G401 (cell line): Measurements from ENCODE around the gene FAT1. TPM values are rescaled to one million over a fixed set of nuclear protein-coding genes. Genes with fewer than 3 reads are reported as not detected.

ENCODE experiments used
- DNase-seq: peaks from one replicate; pipeline ENCODE4 v3.0.0-alpha.2; 2015; ENCODE audit warnings: low spot score
- in situ Hi-C: cut with HindIII; loops from 2 replicates; pipeline ENCODE4 v1.10.0; 2016; ENCODE audit warnings: low sequenced_read_pairs, mixed read lengths
- total RNA-seq: library from RNA; depleted of rRNA; stranded (reverse); fragments of >200 nt; shearing (Covaris generic); gene quantifications from 2 replicates; pipeline ENCODE4 v1.2.3, GENCODE V29; 2014

FAT1 gene
- total RNA-seq, 1 experiment from 2014 or later = 49.5 TPM

DNA sequence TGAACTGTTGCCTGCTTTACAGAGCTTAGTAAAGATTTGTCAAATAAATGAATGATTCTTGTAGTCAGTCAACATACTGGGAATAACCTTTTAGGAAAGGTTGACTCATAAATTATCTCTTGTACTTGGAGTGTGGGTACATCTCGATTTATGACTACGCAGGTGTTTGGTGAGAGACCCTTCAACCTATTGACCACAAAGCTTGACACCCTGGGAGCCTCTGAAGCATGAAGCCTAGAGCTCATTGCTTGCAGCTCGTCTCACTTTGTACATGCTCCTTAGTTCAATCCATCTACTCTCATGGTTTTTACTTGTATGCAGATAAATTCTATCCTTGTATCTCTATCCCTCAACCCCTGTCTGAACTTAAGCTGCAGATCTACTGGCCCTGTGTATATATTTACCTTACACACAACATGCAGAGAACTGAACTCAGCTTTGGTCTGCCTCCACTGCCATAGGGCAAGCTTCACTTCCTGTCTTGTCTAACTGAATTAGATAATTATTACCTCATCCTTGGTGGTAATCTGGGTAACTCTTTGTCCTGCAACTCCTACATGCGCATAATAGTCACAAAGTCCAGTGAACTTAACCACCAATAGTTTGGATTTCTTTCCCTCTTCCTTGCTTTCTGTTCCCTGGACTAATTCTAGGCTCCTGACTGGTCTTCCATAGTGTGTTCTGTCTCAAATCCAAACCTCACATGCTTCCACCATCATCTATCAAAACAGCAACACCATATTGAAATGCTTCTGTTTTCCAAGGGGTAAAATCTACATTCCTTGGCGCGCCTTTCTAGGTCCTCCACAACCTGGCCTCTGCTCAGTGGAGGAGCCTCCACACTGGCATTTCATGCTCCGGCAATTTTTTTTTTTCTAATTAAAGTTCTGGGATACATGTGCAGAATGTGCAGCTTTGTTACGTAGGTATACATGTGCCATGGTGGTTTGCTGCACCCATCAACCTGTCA, 32.2 kb upstream of the FAT1 start:
- in situ Hi-C loops = no loop called here
- DNase-seq = no peak

- in situ Hi-C loops = no loop called here
- DNase-seq = no peak
Measured at GRCh38 chr4:186754976-186755375, 31.3 kb upstream of the FAT1 start.

- in situ Hi-C loops = no loop called here
- no peak for DNase-seq
Measured at GRCh38 chr4:186752325-186752724, 28.7 kb upstream of the FAT1 start.

DNA sequence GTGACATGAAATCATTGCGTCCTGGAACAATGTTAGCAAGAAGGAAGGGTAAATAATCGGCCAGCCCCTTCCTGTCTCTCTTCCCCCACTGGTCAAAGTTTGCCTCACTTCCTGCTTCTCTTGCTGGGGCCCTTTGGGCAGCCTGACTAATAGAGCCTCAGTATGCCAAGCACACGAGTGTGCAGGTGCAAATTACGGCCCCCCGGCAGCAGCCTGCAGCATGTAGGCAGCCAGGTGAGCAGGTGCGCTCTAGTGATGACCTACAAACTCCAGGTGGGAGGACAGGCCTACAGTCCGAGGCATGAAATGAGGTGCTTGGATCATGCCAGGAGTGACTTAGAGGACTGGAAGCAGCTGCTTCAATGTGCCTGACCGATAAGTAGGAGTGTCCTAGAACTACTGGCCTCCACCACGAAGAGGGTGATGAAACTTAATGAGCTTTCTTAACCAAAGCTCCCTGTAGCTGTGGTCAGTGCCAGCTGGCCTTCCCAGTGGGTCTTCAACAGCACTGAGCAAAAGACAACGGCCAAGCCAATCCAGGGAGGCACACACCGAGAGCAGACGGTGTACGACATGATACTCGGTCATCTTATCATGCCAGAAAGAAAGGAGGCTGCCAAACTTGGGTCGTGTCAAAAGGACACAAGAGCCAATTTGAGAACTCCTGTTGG, 26.1 kb upstream of the FAT1 start:
- peak; percentile 80 for DNase-seq
- in situ Hi-C loops = no loop called here

DNA sequence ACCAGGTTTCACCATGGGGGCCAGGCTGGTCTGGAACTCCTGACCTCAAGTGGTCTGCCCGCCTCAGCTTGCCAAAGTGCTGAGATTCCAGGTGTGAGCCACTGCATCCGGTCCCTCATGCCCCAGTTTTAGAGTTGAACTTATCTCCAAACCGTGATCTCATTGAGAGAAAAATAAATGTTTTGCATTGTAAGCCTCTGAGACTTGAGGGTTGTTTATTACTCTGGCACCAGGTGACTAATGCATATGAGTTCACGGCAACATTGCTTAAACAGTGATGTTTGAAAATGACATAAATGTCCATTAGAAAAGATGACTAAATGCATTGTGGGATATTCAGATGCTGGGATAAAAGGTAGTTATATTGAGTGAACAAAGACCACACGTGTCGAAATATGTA, 22.9 kb upstream of the FAT1 start:
- in situ Hi-C loops = no loop called here
- DNase-seq = no peak

GRCh38 chr4:186743261-186743660, 19.6 kb upstream of the FAT1 start:
- peak; percentile 25 for DNase-seq
- in situ Hi-C loops = no loop called here

- in situ Hi-C loops = no loop called here
- DNase-seq = no peak
Measured at GRCh38 chr4:186740822-186741221, 17.2 kb upstream of the FAT1 start.

DNA sequence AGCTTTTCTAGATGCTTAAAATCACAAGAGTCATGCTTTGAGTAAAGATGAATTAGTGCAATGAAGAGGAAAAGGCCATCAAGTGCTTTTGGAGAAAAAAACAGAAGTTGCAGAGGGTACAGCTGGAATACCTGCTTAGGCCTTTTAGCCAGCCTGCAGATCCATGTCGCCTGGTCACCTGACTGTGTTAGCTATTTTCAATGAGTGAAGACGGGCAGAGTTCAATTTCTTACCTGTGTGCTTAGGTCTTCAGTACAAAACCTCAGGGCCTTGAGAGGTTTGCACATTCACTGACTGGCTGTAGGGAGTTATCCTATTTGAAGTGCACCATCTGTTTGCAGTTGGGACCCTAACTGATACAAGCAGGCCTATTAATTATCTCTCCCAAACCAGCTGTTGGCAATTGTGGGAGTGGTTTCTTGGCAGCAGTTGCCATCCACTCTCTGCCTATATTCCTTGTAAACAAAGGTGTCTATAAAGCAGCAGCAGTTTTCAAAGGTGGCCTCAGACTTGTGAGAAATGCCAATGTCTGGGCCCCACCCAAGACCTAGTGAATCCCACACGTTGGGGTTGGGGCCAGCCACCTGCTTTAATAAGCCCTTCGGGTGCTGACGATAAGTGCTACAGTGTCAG, 16.3 kb upstream of the FAT1 start:
- in situ Hi-C loops = no loop called here
- no peak for DNase-seq

DNA sequence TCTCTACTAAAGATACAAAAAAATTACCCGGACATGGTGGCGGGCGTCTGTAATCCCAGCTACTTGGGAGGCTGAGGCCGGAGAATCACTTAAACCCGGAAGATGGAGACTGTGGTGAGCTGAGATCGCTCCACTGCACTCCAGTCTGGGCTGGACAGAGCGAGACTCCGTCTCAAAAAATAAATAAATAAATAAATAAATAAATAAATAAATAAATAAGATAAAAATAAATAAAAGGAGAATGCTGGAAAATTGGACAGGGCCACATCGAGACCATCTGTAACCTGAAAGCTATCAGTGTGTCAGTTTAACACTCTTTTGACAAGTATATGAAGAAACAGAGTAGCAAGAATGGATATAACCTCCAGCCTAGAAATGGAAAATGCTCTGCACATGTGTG, 15.7 kb upstream of the FAT1 start:
- DNase-seq = no peak
- in situ Hi-C loops = no loop called here

GRCh38 chr4:186738421-186738820, 14.8 kb upstream of the FAT1 start:
- in situ Hi-C loops = no loop called here
- no peak for DNase-seq

GRCh38 chr4:186737427-186737826, 13.8 kb upstream of the FAT1 start:
- in situ Hi-C loops = no loop called here
- DNase-seq = no peak

DNA sequence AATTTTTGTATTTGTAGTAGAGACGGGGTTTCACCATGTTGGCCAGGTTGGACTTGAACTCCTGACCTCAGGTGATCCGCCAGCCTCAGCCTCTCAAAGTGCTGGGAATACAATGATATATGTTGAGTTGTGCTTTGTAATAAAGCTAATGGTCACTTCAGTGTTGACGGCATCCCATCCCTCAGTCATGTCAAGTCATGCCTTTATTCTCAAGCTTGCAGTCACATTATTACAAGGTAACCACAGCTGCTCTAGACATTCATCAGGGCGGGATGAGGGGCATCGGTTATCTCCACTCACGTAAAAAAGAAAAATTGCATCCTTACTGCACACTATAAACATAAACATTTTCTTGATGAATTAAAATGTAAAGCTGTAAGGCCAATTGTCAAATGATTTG, 12.8 kb upstream of the FAT1 start:
- DNase-seq = no peak
- in situ Hi-C loops = no loop called here

GRCh38 chr4:186734251-186734650, 10.6 kb upstream of the FAT1 start:
- in situ Hi-C loops = no loop called here
- no peak for DNase-seq

DNA sequence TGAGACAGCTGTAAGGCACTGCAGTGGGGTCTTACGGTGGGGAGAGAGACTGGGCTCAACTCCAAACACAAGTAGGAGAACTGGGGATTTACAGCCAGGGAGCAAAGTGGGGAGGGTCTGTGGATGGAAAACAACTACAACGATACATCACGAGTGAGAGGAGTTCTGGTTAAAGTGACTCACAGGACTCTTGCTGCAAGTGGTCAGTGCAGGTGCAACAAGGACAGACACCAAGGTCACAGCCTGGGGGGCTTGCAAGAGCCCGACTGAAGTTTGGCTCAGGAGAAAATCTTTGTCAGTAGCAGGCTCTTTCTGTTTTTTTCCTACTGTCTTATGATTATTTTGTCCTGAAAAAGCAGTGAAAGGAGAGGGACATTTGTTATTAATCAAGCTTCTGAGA, 10.1 kb upstream of the FAT1 start:
- no peak for DNase-seq
- in situ Hi-C loops = no loop called here

DNA sequence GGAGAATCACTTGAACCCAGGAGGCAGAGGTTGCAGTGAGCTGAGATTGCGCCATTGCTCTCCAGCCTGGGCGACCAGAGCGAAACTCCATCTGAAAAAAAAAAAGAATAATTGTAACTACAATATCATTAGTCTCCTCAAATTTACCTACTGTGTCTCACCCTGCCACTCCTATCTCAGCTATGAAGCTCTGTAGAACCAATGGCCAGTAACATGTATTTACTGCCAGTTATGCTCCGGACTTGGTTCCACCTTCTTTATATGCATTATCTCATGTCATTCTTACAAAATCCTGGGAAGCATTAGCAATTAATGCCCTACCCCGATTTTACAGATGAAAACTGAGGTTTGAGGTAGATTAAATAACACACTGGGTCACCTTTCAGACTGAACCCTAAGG, 7.0 kb upstream of the FAT1 start:
- in situ Hi-C loops = no loop called here
- DNase-seq = no peak

GRCh38 chr4:186729856-186730255, 6.2 kb upstream of the FAT1 start:
- in situ Hi-C loops = no loop called here
- no peak for DNase-seq

- no peak for DNase-seq
- in situ Hi-C loops = no loop called here
Measured at GRCh38 chr4:186728631-186729271, 5.1 kb upstream of the FAT1 start.

DNA sequence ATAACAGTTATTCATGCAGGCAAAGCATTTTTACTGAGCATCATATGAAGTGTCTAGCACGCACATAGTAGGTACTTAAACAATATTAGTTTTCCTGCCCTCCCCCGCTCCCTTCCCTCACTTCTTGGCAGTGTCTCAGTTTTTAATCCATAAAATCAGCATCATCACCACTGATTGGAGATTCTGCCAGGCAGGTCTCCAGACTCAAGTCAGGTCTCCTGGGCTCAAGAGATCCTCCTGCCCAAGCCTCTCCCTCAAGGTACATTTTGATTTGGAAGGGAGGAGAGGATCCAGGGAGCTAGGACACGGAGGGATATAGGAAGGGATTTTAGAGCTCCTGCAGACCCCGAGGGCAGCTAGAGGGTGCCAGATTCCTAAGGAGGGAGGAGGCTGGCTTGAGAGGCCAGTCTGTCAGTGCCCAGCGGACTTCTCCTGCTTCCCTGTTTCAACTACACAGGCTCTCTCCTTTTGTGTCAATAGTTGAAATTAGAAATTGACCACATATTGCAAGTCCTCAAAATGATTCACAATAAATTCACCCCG, 4.4 kb upstream of the FAT1 start:
- in situ Hi-C loops = no loop called here
- DNase-seq = no peak

DNA sequence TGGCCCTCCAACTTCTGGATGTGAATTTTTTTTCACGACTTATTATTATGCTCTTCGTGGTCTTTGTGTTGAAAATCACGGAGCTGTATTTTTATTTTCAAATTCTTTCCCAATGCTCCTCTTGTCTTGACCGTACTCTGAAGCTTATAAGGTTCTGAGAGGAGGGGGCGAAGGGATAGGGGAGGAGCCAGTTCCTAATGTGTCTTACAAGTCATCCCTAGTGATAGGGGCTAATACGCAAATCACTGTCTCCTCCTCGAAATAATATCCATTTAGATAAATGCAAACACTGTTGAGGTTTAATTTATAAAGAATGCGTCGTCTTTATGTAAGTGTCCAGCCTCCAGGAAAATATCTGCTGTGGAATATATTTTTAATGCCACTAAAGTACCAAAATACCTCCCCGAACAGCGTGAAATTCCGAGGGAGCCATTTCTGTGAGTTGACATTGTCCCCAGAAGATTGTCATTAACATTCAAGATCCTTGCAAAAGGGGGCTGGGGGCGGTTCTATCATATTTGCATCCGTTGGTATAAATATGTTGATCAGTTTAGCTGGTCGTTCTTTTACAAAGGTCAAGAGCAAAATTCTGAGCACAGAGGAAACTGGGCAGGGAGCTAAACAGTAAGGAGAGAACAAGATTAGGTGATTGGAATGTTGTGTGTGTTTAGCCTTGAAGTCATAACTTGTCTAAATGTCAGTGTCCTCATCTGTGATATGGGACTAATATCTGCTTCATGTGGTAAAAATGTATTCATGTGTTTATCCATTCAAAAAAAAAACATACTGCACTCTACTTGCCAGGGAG, 3.7 kb upstream of the FAT1 start:
- DNase-seq = peak; percentile 28

More for the DNA sequence above, 3.7 kb upstream of the FAT1 start:
- in situ Hi-C loops = no loop called here
